ENCODE results near the gene GRK3.

Gene GRK3

GRCh38 chr22:25710501-25710900, 146.0 kb downstream of the GRK3 start:
- no peak overlapping the region for H3K27ac ChIP-seq (ENCODE audit: low read depth, low read length)
- H3K4me3 ChIP-seq (ENCODE audit: low read depth, low read length) = no peak overlapping the region
- no peaks in the 10 kb centered on the region for H3K4me1 ChIP-seq (ENCODE audit: control insufficient read depth, insufficient read depth, low read length, unreplicated experiment)
- no peaks in the 10 kb centered on the region for H3K27me3 ChIP-seq (ENCODE audit: insufficient read depth, low read length)
- no peaks in the 10 kb centered on the region for H3K36me3 ChIP-seq (ENCODE audit: insufficient read depth, low read length)
- H2AFZ ChIP-seq (ENCODE audit: low read length, unreplicated experiment) = no peak overlapping the region
- no peaks in the 10 kb centered on the region for H3K79me2 ChIP-seq (ENCODE audit: control insufficient read depth, insufficient read depth, low read length, unreplicated experiment)

GRCh38 chr22:25711491-25711890, 147.0 kb downstream of the GRK3 start:
- Histone ChIP-seq H3K27me3 (ENCODE audit: insufficient read depth, low read length) (no peaks in the 10 kb centered on the region), H3K4me1 (ENCODE audit: control insufficient read depth, insufficient read depth, low read length, unreplicated experiment) (no peaks in the 10 kb centered on the region), H3K79me2 (ENCODE audit: control insufficient read depth, insufficient read depth, low read length, unreplicated experiment) (no peaks in the 10 kb centered on the region), H3K36me3 (ENCODE audit: insufficient read depth, low read length) (no peaks in the 10 kb centered on the region), H3K4me3 (ENCODE audit: low read depth, low read length) (no peak overlapping the region), H2AFZ (ENCODE audit: low read length, unreplicated experiment) (no peak overlapping the region), H3K27ac (ENCODE audit: low read depth, low read length) (no peak overlapping the region)

- Histone ChIP-seq H3K4me1 (ENCODE audit: control insufficient read depth, insufficient read depth, low read length, unreplicated experiment) (no peaks in the 10 kb centered on the region), H3K27me3 (ENCODE audit: insufficient read depth, low read length) (no peaks in the 10 kb centered on the region), H3K4me3 (ENCODE audit: low read depth, low read length) (no peak overlapping the region), H3K27ac (ENCODE audit: low read depth, low read length) (no peak overlapping the region), H3K36me3 (ENCODE audit: insufficient read depth, low read length) (no peaks in the 10 kb centered on the region), H3K79me2 (ENCODE audit: control insufficient read depth, insufficient read depth, low read length, unreplicated experiment) (no peaks in the 10 kb centered on the region), H2AFZ (ENCODE audit: low read length, unreplicated experiment) (no peak overlapping the region)
Observed at GRCh38 chr22:25712661-25713400, 148.4 kb downstream of the GRK3 start.

GRCh38 chr22:25714070-25714469, 149.6 kb downstream of the GRK3 start:
- Histone ChIP-seq H3K79me2 (ENCODE audit: control insufficient read depth, insufficient read depth, low read length, unreplicated experiment) (no peaks in the 10 kb centered on the region), H3K27me3 (ENCODE audit: insufficient read depth, low read length) (no peaks in the 10 kb centered on the region), H3K27ac (ENCODE audit: low read depth, low read length) (no peak overlapping the region), H3K36me3 (ENCODE audit: insufficient read depth, low read length) (no peaks in the 10 kb centered on the region), H2AFZ (ENCODE audit: low read length, unreplicated experiment) (no peak overlapping the region), H3K4me1 (ENCODE audit: control insufficient read depth, insufficient read depth, low read length, unreplicated experiment) (no peaks in the 10 kb centered on the region), H3K4me3 (ENCODE audit: low read depth, low read length) (no peak overlapping the region)

- Histone ChIP-seq H3K79me2 (ENCODE audit: control insufficient read depth, insufficient read depth, low read length, unreplicated experiment) (no peaks in the 10 kb centered on the region), H3K4me3 (ENCODE audit: low read depth, low read length) (no peak overlapping the region), H3K27me3 (ENCODE audit: insufficient read depth, low read length) (no peaks in the 10 kb centered on the region), H3K36me3 (ENCODE audit: insufficient read depth, low read length) (no peaks in the 10 kb centered on the region), H2AFZ (ENCODE audit: low read length, unreplicated experiment) (no peak overlapping the region), H3K4me1 (ENCODE audit: control insufficient read depth, insufficient read depth, low read length, unreplicated experiment) (no peaks in the 10 kb centered on the region), H3K27ac (ENCODE audit: low read depth, low read length) (no peak overlapping the region)
Observed at GRCh38 chr22:25714739-25715138, 150.3 kb downstream of the GRK3 start.

GRCh38 chr22:25716637-25717036, 152.2 kb downstream of the GRK3 start:
- no peaks in the 10 kb centered on the region for H3K4me1 ChIP-seq (ENCODE audit: control insufficient read depth, insufficient read depth, low read length, unreplicated experiment)
- H3K27me3 ChIP-seq (ENCODE audit: insufficient read depth, low read length) = no peaks in the 10 kb centered on the region
- H2AFZ ChIP-seq (ENCODE audit: low read length, unreplicated experiment) = no peak overlapping the region
- no peak overlapping the region for H3K27ac ChIP-seq (ENCODE audit: low read depth, low read length)
- H3K79me2 ChIP-seq (ENCODE audit: control insufficient read depth, insufficient read depth, low read length, unreplicated experiment) = no peaks in the 10 kb centered on the region
- H3K4me3 ChIP-seq (ENCODE audit: low read depth, low read length) = no peak overlapping the region
- no peaks in the 10 kb centered on the region for H3K36me3 ChIP-seq (ENCODE audit: insufficient read depth, low read length)

GRCh38 chr22:25718135-25718840, 153.8 kb downstream of the GRK3 start:
- H2AFZ ChIP-seq (ENCODE audit: low read length, unreplicated experiment) = no peak overlapping the region
- H3K4me1 ChIP-seq (ENCODE audit: control insufficient read depth, insufficient read depth, low read length, unreplicated experiment) = no peaks in the 10 kb centered on the region
- H3K36me3 ChIP-seq (ENCODE audit: insufficient read depth, low read length) = no peaks in the 10 kb centered on the region
- no peak overlapping the region for H3K27ac ChIP-seq (ENCODE audit: low read depth, low read length)
- no peak overlapping the region for H3K4me3 ChIP-seq (ENCODE audit: low read depth, low read length)
- no peaks in the 10 kb centered on the region for H3K79me2 ChIP-seq (ENCODE audit: control insufficient read depth, insufficient read depth, low read length, unreplicated experiment)
- H3K27me3 ChIP-seq (ENCODE audit: insufficient read depth, low read length) = no peaks in the 10 kb centered on the region

GRCh38 chr22:25722223-25722622, 157.7 kb downstream of the GRK3 start:
- Histone ChIP-seq H3K36me3 (ENCODE audit: insufficient read depth, low read length) (no peaks in the 10 kb centered on the region), H3K4me3 (ENCODE audit: low read depth, low read length) (no peak overlapping the region), H3K27ac (ENCODE audit: low read depth, low read length) (no peak overlapping the region), H3K4me1 (ENCODE audit: control insufficient read depth, insufficient read depth, low read length, unreplicated experiment) (no peaks in the 10 kb centered on the region), H3K27me3 (ENCODE audit: insufficient read depth, low read length) (no peaks in the 10 kb centered on the region), H3K79me2 (ENCODE audit: control insufficient read depth, insufficient read depth, low read length, unreplicated experiment) (no peaks in the 10 kb centered on the region), H2AFZ (ENCODE audit: low read length, unreplicated experiment) (no peak overlapping the region)

- Histone ChIP-seq H3K4me3 (ENCODE audit: low read depth, low read length) (no peak overlapping the region), H3K36me3 (ENCODE audit: insufficient read depth, low read length) (no peaks in the 10 kb centered on the region)
Observed at GRCh38 chr22:25722626-25723025, 158.2 kb downstream of the GRK3 start.

GRCh38 chr22:25726241-25726640, 161.8 kb downstream of the GRK3 start:
- Histone ChIP-seq H3K4me3 (ENCODE audit: low read depth, low read length) (no peak overlapping the region), H3K27me3 (ENCODE audit: insufficient read depth, low read length) (no peaks in the 10 kb centered on the region), H2AFZ (ENCODE audit: low read length, unreplicated experiment) (no peak overlapping the region), H3K4me1 (ENCODE audit: control insufficient read depth, insufficient read depth, low read length, unreplicated experiment) (no peaks in the 10 kb centered on the region), H3K27ac (ENCODE audit: low read depth, low read length) (no peak overlapping the region), H3K79me2 (ENCODE audit: control insufficient read depth, insufficient read depth, low read length, unreplicated experiment) (no peaks in the 10 kb centered on the region), H3K36me3 (ENCODE audit: insufficient read depth, low read length) (no peaks in the 10 kb centered on the region)

More at GRCh38 chr22:25722626-25723025, 158.2 kb downstream of the GRK3 start:
- no peaks in the 10 kb centered on the region for H3K79me2 ChIP-seq (ENCODE audit: control insufficient read depth, insufficient read depth, low read length, unreplicated experiment)
- H3K27ac ChIP-seq (ENCODE audit: low read depth, low read length) = no peak overlapping the region
- H3K27me3 ChIP-seq (ENCODE audit: insufficient read depth, low read length) = no peaks in the 10 kb centered on the region
- no peak overlapping the region for H2AFZ ChIP-seq (ENCODE audit: low read length, unreplicated experiment)
- no peaks in the 10 kb centered on the region for H3K4me1 ChIP-seq (ENCODE audit: control insufficient read depth, insufficient read depth, low read length, unreplicated experiment)

- H3K4me1 ChIP-seq (ENCODE audit: control insufficient read depth, insufficient read depth, low read length, unreplicated experiment) = no peaks in the 10 kb centered on the region
- H3K27ac ChIP-seq (ENCODE audit: low read depth, low read length) = no peak overlapping the region
- H3K27me3 ChIP-seq (ENCODE audit: insufficient read depth, low read length) = no peaks in the 10 kb centered on the region
- no peaks in the 10 kb centered on the region for H3K79me2 ChIP-seq (ENCODE audit: control insufficient read depth, insufficient read depth, low read length, unreplicated experiment)
- H3K36me3 ChIP-seq (ENCODE audit: insufficient read depth, low read length) = no peaks in the 10 kb centered on the region
- H2AFZ ChIP-seq (ENCODE audit: low read length, unreplicated experiment) = no peak overlapping the region
- no peak overlapping the region for H3K4me3 ChIP-seq (ENCODE audit: low read depth, low read length)
Observed at GRCh38 chr22:25728071-25728470, 163.6 kb downstream of the GRK3 start.

Measured in ACC112 (cell line).